ENCODE results near the gene PITX3. TPM values are rescaled to one million over a fixed set of nuclear protein-coding genes. Genes with fewer than 3 reads are reported as not detected.

PITX3 gene
- total RNA-seq, 2 experiments from 2014 or later = 1.1 to 1.4 TPM

DNA sequence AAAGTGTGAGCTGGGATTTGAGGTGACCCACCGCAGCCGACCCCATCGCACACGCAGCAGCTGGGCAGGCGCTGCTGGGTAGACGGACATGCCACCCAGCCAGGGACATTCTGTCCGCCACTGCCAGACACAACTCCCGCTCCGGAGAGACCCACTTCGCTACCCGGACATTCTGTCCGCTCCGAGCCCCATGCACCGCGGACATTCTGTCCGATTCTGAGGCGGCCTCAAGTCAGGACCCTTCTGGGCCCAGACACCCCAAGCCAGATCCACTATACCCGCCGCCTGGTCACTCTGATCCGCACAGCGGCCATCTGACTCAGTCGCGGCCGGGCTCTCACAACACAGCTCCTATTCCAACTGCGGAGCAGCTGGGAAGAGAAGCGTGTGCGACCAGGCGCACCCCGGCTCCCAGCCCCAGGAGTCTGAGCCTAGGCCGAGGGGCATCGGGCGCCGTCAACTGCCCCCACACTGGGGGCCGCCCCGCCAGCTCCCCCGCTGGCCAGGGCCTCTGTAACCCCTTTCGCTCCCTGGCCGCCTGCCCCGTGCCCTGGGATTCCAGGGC is 763 bp downstream of the PITX3 start:
- Mint-ChIP-seq H3K27ac (no peak overlapping the region), H3K36me3 (no peaks in the 10 kb centered on the region), H3K9me3 (no peaks in the 10 kb centered on the region), H3K27me3 (peaks cover 21% of the 10 kb centered on the region), H3K4me3 (peak overlapping the region; percentile 58), H3K4me1 (ENCODE audit: low read depth) (peaks cover 19% of the 10 kb centered on the region)
- ChIA-PET POLR2A (interaction anchor here (1.0 to 1.1 kb wide), 2 partner anchors 8 to 51 kb away, joined by 3 to 4 read pairs; no protein-coding TSS in a partner anchor), CTCF (interaction anchor here (0.9 to 19.9 kb wide), 3 partner anchors 10 to 141 kb away, joined by 3 to 1053 read pairs (median 51); no protein-coding TSS in a partner anchor)
- DNase-seq = no peak
- intact Hi-C loops (cut with micrococcal nuclease) = loop anchor here (5.0 kb wide), 1 partner anchor 402 kb away; the partner anchor contains the start of gene TRIM8

DNA sequence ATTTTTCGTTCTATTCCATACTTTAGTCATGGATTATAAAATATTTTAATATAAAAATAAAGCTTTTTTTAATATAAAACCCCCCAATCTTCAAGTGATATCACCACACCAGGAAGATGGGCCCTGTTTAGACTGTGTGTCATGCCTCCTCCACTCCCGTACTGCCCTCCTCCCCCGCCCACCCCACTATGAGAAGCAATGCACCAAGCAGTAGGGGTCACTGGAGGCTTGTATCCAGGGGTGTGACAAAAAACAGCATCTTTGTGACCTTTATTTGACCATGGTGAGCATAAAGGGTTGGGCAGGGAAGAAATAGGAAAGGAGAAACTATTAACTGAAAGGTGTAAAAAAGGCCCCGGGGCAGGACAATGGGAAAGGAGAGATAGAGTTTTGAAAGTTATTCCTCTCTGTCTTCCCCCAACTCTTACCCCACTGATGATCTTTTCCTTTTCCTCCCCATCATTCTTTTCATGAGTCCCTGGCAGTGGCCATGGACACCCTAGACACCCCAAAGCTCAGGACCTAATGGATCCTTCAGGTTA is 3.5 kb downstream of the PITX3 start:
- H3K27ac Mint-ChIP-seq = no peak overlapping the region

DNA sequence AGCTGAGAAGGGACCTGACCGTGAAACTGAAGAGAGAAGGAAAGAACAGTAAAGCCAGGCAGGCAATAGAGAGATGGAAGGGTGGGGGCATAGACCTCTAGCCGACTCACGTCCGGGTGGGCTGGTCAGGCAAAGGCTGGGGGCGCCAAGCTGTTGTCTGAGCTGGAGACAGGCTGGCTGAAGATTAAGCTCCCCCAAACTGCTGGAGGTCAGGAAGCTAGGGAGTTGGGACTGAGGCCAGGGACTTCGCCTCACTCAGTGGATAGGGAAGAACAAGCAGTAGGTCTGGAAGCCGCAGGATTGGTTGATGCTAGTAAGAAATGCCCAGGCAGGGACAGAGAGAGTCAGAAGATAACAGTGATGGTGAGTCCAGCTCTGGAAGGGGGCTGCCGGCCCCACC is 5.3 kb downstream of the PITX3 start:
- Mint-ChIP-seq H3K4me1 (ENCODE audit: low read depth) (peaks cover 6% of the 10 kb centered on the region), H3K27me3 (peaks cover 13% of the 10 kb centered on the region), H3K27ac (no peak overlapping the region), H3K9me3 (no peaks in the 10 kb centered on the region), H3K4me3 (no peak overlapping the region), H3K36me3 (no peaks in the 10 kb centered on the region)
- DNase-seq = no peak
- ChIA-PET CTCF (interaction anchor here (0.9 to 19.9 kb wide), 4 partner anchors 10 to 163 kb away, joined by 3 to 1053 read pairs (median 109); partner anchors contain the start of genes ELOVL3, GBF1 and NFKB2), POLR2A (interaction anchor here (0.8 to 1.0 kb wide), 2 partner anchors 28 to 116 kb away, joined by 3 read pairs; no protein-coding TSS in a partner anchor)
- intact Hi-C loops (cut with micrococcal nuclease) = no loop called here

More for the DNA sequence above, 3.5 kb downstream of the PITX3 start:
- no peaks in the 10 kb centered on the region for H3K36me3 Mint-ChIP-seq
- H3K4me3 Mint-ChIP-seq = no peak overlapping the region
- H3K9me3 Mint-ChIP-seq = no peaks in the 10 kb centered on the region
- ChIA-PET CTCF (interaction anchor here (0.6 to 19.9 kb wide), 4 partner anchors 7 to 115 kb away, joined by 3 to 1053 read pairs (median 28); partner anchors contain the start of gene GBF1), POLR2A (no interaction called here)
- intact Hi-C loops (cut with micrococcal nuclease) = no loop called here
- H3K4me1 Mint-ChIP-seq (ENCODE audit: low read depth) = peaks cover 12% of the 10 kb centered on the region
- H3K27me3 Mint-ChIP-seq = peaks cover 16% of the 10 kb centered on the region
- DNase-seq = no peak

DNA sequence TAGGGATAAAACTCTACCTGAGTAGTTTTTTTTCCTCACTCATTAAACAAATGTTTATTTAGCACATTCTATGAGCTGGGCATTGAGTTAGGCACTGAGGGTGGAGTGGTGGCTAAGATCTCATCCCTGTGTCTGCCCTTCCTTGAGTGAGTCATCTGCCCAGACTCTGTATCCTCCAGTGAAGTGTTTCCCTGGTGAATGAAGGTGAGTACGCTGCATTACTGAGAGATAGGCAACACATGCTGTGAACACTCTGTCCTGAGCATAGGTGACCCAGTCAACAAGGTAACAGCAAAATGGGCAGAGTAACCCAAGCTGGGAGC is 5.8 kb downstream of the PITX3 start:
- CTCF ChIA-PET = interaction anchor here (0.9 to 19.9 kb wide), 4 partner anchors 9 to 163 kb away, joined by 3 to 1053 read pairs (median 108); partner anchors contain the start of genes ELOVL3 and NFKB2
- H3K27me3 Mint-ChIP-seq = peaks cover 10% of the 10 kb centered on the region
- POLR2A ChIA-PET = interaction anchor here (0.8 kb wide), 1 partner anchor 116 kb away, joined by 3 read pairs; no protein-coding TSS in a partner anchor
- no peaks in the 10 kb centered on the region for H3K9me3 Mint-ChIP-seq
- H3K36me3 Mint-ChIP-seq = no peaks in the 10 kb centered on the region
- H3K27ac Mint-ChIP-seq = no peak overlapping the region
- H3K4me3 Mint-ChIP-seq = no peak overlapping the region
- H3K4me1 Mint-ChIP-seq (ENCODE audit: low read depth) = peaks cover 4% of the 10 kb centered on the region
- no peak for DNase-seq
- intact Hi-C loops (cut with micrococcal nuclease) = no loop called here

DNA sequence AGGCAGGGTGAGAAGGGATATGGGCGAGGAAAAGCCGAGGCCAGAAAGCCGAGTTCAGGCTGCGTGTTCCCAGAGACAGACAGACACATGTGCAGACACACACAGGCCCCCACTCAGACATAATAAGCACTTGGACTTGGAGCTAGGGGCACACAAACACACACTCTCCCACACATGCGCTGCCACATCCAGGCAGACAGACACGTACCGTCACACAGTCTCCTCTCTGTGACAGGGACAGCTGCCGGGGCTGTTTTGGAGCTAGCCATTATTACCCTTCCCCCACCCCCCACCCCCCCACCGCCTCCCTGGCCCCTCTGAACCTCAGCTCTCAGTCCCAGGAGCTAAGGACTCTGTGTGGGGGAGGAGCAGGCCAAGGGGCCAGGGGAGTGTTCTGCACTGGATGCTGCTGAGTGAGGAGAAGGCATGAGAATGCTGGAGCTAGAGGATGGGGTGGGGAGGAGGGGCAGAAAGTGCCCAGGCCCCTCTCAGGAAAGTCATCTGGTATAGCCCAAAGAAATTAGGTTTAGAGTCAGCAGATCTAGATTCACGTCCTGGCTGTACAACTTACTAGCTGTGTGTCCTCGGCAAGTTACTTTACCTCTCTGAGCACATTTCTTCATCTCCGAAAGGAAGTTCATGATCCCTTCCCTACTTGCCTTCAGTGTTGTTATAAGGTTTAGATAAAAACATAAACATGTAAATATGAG is 6.3 kb downstream of the PITX3 start:
- Mint-ChIP-seq H3K4me3 (no peak overlapping the region), H3K27me3 (peaks cover 6% of the 10 kb centered on the region), H3K36me3 (no peaks in the 10 kb centered on the region), H3K4me1 (ENCODE audit: low read depth) (peaks cover 2% of the 10 kb centered on the region), H3K27ac (no peak overlapping the region), H3K9me3 (no peaks in the 10 kb centered on the region)
- ChIA-PET POLR2A (interaction anchor here (0.5 to 0.8 kb wide), 2 partner anchors 117 to 347 kb away, joined by 3 to 4 read pairs; no protein-coding TSS in a partner anchor), CTCF (interaction anchor here (0.7 to 19.9 kb wide), 6 partner anchors 9 to 164 kb away, joined by 3 to 1053 read pairs (median 3); partner anchors contain the start of genes ELOVL3 and NFKB2)
- intact Hi-C loops (cut with micrococcal nuclease) = loop anchor here (5.0 kb wide), 1 partner anchor 52 kb away; no protein-coding TSS in a partner anchor
- no peak for DNase-seq

DNA sequence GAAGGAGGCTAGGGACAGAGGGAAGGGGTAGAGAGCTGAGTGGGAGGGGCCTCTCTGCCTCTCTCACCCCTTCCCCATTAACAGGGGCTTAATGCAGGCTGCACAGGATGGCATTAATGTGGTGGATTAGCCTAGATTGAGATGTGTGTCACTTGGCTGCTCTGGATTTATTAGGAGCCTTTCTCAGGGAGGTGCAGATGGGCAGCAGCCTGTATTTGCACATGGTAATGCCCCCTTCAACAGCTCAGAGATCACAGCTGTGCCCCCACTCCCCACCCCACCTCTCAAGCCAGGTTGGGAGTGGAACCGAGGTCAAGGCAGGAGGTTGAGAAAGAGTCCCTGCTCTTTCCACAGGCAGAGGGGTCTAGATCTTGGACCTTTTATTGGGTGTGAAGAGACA is 7.3 kb downstream of the PITX3 start:
- peaks cover 5% of the 10 kb centered on the region for H3K4me1 Mint-ChIP-seq (ENCODE audit: low read depth)
- peaks cover 11% of the 10 kb centered on the region for H3K27me3 Mint-ChIP-seq
- CTCF ChIA-PET = interaction anchor here (1.4 to 19.9 kb wide), 4 partner anchors 7 to 165 kb away, joined by 3 to 1053 read pairs (median 162); partner anchors contain the start of genes ELOVL3, GBF1 and NFKB2
- intact Hi-C loops (cut with micrococcal nuclease) = loop anchor here (5.0 kb wide), 1 partner anchor 53 kb away; no protein-coding TSS in a partner anchor
- no peaks in the 10 kb centered on the region for H3K9me3 Mint-ChIP-seq
- no peaks in the 10 kb centered on the region for H3K36me3 Mint-ChIP-seq
- DNase-seq = no peak
- no peak overlapping the region for H3K27ac Mint-ChIP-seq
- H3K4me3 Mint-ChIP-seq = no peak overlapping the region
- POLR2A ChIA-PET = no interaction called here

DNA sequence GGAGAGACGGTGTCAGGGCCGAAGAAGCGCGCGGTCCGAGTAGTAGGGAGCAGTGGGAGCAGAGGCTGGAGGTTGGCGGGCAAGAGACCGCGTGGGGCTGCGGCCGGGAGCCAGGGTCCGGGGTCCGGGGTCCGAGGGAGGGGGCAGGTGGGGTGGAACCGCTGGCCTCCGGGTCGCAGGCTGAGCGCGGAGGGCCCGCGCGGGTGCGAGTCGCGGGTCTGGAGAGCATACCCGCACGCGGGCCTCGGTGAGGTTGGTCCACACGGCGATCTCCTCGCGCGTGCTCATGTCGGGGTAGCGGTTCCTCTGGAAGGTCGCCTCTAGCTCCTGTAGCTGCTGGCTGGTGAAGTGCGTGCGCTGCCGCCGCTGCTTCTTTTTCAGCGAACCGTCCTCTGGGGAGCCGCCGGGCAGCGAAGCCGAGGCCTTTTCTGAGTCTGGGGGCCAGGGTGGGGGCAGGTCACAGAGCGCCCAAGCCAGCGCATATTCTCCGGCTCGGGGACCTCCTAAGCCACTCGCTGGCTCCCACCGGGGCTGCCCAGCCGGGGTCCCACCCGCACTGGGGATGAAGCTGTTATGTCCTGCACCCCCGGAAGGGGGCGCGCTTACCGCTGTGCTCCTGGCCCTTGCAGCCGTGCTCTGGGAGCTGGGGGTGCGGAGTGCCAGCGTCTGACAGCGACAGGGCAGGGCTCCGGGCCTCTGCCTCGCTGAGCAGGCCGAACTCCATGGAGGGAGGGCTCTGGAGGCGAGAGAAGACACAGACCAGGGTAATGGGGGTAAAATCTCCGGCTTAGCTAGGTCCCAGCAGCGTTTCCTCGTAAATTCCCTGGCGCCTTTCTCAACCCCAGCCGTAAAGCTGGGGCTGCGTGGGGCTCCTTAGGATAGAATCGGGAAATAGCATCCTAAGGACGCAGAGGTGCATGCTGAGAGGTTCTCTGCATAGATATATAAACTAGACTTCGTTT is 9.7 kb downstream of the PITX3 start:
- Mint-ChIP-seq H3K27me3 (peaks cover 32% of the 10 kb centered on the region), H3K27ac (no peak overlapping the region), H3K4me3 (peak overlapping the region; percentile 72), H3K9me3 (no peaks in the 10 kb centered on the region), H3K36me3 (no peaks in the 10 kb centered on the region), H3K4me1 (ENCODE audit: low read depth) (peaks cover 5% of the 10 kb centered on the region)
- ChIA-PET CTCF (interaction anchor here (0.6 to 19.9 kb wide), 62 partner anchors 8 to 364 kb away, joined by 3 to 1053 read pairs (median 6); partner anchors contain the start of genes CUEDC2, FBXL15, GBF1 and NFKB2), POLR2A (interaction anchor here (0.5 to 3.7 kb wide), 5 partner anchors 9 to 164 kb away, joined by 3 to 34 read pairs (median 4); partner anchors contain the start of genes NFKB2 and PITX3)
- DNase-seq = peak; percentile 85
- intact Hi-C loops (cut with micrococcal nuclease) = loop anchor here (1.0 to 5.0 kb wide), 6 partner anchors 13 to 247 kb away; partner anchors contain the start of genes GBF1 and NFKB2

DNA sequence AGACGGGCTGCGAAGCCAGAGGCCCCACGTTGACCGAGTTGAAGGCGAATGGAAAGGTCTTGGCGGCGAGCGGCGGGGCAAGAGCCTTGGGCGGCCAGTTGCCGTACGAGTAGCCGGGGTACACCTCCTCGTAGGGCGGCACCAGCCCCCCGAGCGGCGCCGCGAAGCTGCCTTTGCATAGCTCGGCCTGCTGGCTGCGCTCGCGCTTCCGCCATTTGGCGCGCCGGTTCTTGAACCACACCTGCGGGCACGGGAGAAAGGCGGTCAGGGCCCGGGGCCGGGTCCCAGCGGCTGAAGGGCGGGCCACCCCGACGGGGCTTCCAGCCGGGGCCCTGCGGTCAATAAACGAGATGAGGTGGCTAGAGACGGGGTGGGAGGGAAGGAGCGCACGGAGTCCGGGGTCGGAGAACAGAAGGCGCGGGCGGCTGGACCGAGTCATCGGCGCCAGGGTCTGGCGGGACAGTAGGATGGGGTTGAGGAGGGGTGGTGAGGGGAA is 10.4 kb downstream of the PITX3 start:
- peak; percentile 67 for DNase-seq
- Mint-ChIP-seq H3K4me1 (ENCODE audit: low read depth) (peaks cover 10% of the 10 kb centered on the region), H3K4me3 (peak overlapping the region; percentile 72), H3K27me3 (peaks cover 33% of the 10 kb centered on the region), H3K27ac (no peak overlapping the region), H3K9me3 (no peaks in the 10 kb centered on the region), H3K36me3 (no peaks in the 10 kb centered on the region)
- POLR2A ChIA-PET = interaction anchor here (0.5 to 3.7 kb wide), 6 partner anchors 14 to 164 kb away, joined by 3 to 34 read pairs (median 4); partner anchors contain the start of genes GBF1 and NFKB2
- intact Hi-C loops (cut with micrococcal nuclease) = loop anchor here (1.0 to 5.0 kb wide), 6 partner anchors 14 to 248 kb away; partner anchors contain the start of genes GBF1 and NFKB2
- CTCF ChIA-PET = interaction anchor here (0.7 to 19.9 kb wide), 57 partner anchors 9 to 353 kb away, joined by 3 to 1053 read pairs (median 7); partner anchors contain the start of genes ACTR1A, C10orf95, CUEDC2 and FBXL15

DNA sequence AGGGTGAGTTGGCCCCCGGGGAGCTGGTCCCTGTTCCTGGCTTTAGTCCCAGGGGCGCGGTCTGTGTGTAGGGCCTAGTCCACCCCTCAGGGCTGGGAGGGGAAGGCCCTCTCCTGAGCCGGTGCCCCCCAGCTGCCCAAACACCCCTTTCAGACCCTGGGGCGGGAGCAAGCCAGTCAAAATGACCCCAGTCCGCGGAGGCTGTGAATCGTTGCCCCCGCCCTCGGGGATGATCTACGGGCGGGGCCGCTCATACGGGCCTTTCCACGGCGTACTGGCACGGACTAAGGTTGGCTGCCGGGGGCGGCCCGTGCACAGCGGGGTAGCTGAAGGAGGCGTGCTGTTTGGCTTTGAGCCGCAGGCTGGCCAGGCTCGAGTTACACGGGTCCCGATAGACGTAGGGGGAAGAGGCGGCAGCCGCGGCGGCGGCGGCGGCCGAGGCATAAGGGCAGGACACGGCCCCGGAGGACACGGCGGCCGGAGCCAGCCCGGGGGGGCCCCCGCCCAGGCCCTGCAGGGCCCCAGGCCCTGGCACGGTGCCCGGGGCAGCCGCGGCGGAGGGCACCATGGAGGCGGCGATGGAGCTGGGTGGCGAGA is 10.9 kb downstream of the PITX3 start:
- DNase-seq = peak; percentile 62
- H3K9me3 Mint-ChIP-seq = no peaks in the 10 kb centered on the region
- H3K27ac Mint-ChIP-seq = no peak overlapping the region
- intact Hi-C loops (cut with micrococcal nuclease) = loop anchor here (2.0 to 5.0 kb wide), 4 partner anchors 14 to 248 kb away; partner anchors contain the start of genes GBF1 and NFKB2
- peaks cover 15% of the 10 kb centered on the region for H3K4me1 Mint-ChIP-seq (ENCODE audit: low read depth)
- CTCF ChIA-PET = interaction anchor here (0.7 to 19.9 kb wide), 62 partner anchors 9 to 366 kb away, joined by 3 to 1053 read pairs (median 6); partner anchors contain the start of genes ACTR1A, C10orf95, CUEDC2 and FBXL15
- peak overlapping the region; percentile 73 for H3K4me3 Mint-ChIP-seq
- POLR2A ChIA-PET = interaction anchor here (0.6 to 3.7 kb wide), 5 partner anchors 15 to 165 kb away, joined by 3 to 34 read pairs (median 4); partner anchors contain the start of genes GBF1 and NFKB2
- peaks cover 34% of the 10 kb centered on the region for H3K27me3 Mint-ChIP-seq
- H3K36me3 Mint-ChIP-seq = no peaks in the 10 kb centered on the region

DNA sequence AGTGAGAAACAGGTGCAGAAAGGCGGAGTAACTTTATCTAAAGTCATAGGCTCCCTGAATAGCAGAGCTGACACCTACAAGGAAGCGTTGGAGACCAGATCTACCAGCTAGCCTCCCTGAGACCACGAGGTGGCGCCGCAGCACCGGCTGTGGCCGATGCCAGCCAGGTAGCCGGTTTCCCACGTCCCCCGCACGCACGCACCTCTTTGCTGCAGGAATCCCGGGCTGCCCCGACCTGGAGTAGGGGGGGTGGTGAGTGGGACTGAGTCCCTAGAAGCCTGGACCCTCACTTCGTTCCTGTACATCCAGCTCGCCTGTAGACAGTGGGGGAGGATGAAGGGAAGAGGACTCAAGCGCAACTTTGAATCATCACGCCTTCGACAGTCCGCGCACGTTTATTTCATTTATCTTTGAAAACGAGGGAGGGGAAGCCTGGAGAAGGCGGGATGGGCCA is 11.5 kb downstream of the PITX3 start:
- no peaks in the 10 kb centered on the region for H3K36me3 Mint-ChIP-seq
- peak; percentile 91 for DNase-seq
- POLR2A ChIA-PET = interaction anchor here (0.6 to 3.7 kb wide), 8 partner anchors 69 to 170 kb away, joined by 3 to 34 read pairs (median 4); partner anchors contain the start of gene NFKB2
- intact Hi-C loops (cut with micrococcal nuclease) = loop anchor here (1.0 to 5.0 kb wide), 6 partner anchors 15 to 352 kb away; partner anchors contain the start of genes GBF1 and NFKB2
- H3K4me1 Mint-ChIP-seq (ENCODE audit: low read depth) = peaks cover 15% of the 10 kb centered on the region
- H3K27me3 Mint-ChIP-seq = peaks cover 34% of the 10 kb centered on the region
- CTCF ChIA-PET = interaction anchor here (0.6 to 19.9 kb wide), 56 partner anchors 10 to 366 kb away, joined by 3 to 1053 read pairs (median 7); partner anchors contain the start of genes ACTR1A, C10orf95, CUEDC2 and FBXL15
- peak overlapping the region; percentile 73 for H3K4me3 Mint-ChIP-seq
- H3K9me3 Mint-ChIP-seq = no peaks in the 10 kb centered on the region
- no peak overlapping the region for H3K27ac Mint-ChIP-seq

Data from activated CD4-positive, alpha-beta memory T cell treated with anti-CD3 and anti-CD28 coated beads for 36 hours (primary cell).